Mononuclear cell (primary cell): Measurements from ENCODE around the gene TIGD7. TPM values are rescaled to one million over a fixed set of nuclear protein-coding genes. Genes with fewer than 3 reads are reported as not detected.

Experiments used
- H3K27me3 ChIP-seq: 2 replicates; pipeline ENCODE4 v1.6.0; 2011; ENCODE audit warnings: low read length, control low read depth; ENCODE audit not compliant: insufficient read depth
- H3K4me1 ChIP-seq: 2 replicates; pipeline ENCODE4 v1.5.1; 2011; ENCODE audit warnings: mild to moderate bottlenecking, low read length, control low read depth; ENCODE audit not compliant: insufficient read depth
- H3K4me3 ChIP-seq: 2 replicates; pipeline ENCODE4 v1.5.1; 2011; ENCODE audit warnings: mild to moderate bottlenecking, low read length, moderate library complexity
- H3K9me3 ChIP-seq: 2 replicates; pipeline ENCODE4 v1.5.1; 2011; ENCODE audit warnings: low read depth, mild to moderate bottlenecking, control low read depth, low read length
- total RNA-seq: library from RNA; depleted of rRNA; stranded (reverse); fragments of >200 nt; gene quantifications from one replicate; pipeline ENCODE4 v1.2.3, GENCODE V29; 2012

TIGD7 gene
- total RNA-seq = 3.7 TPM

GRCh38 chr16:3305109-3306068 is at the start of gene TIGD7, which contains the start of gene ZNF75A:
Gene TIGD7 (minus strand): TSS chr16:3305430. CDS start chr16:3300614, 4,816 bp downstream.
Gene ZNF75A (plus strand): TSS chr16:3305497. CDS start chr16:3308429, 2,932 bp downstream.
- Histone ChIP-seq H3K27me3 (no peaks in the 10 kb centered on the region), H3K4me1 (peaks cover 13% of the 10 kb centered on the region), H3K4me3 (peak within 1 kb of the TSS; percentile 76), H3K9me3 (peaks cover 35% of the 10 kb centered on the region)

GRCh38 chr16:3349175-3349574 is 43.9 kb upstream of the TIGD7 start:
- no peaks in the 10 kb centered on the region for H3K27me3 ChIP-seq
- no peak overlapping the region for H3K4me3 ChIP-seq

GRCh38 chr16:3348547-3349167 is 43.4 kb upstream of the TIGD7 start:
- Histone ChIP-seq H3K27me3 (no peaks in the 10 kb centered on the region), H3K4me1 (no peaks in the 10 kb centered on the region), H3K4me3 (no peak overlapping the region), H3K9me3 (no peaks in the 10 kb centered on the region)

More at GRCh38 chr16:3349175-3349574, 43.9 kb upstream of the TIGD7 start:
- H3K9me3 ChIP-seq = no peaks in the 10 kb centered on the region
- H3K4me1 ChIP-seq = no peaks in the 10 kb centered on the region

GRCh38 chr16:3347586-3347985 is 42.4 kb upstream of the TIGD7 start:
- no peaks in the 10 kb centered on the region for H3K27me3 ChIP-seq
- no peak overlapping the region for H3K4me3 ChIP-seq
- H3K4me1 ChIP-seq = no peaks in the 10 kb centered on the region
- H3K9me3 ChIP-seq = no peaks in the 10 kb centered on the region

GRCh38 chr16:3346041-3346440 is 40.8 kb upstream of the TIGD7 start:
- no peak overlapping the region for H3K4me3 ChIP-seq
- H3K27me3 ChIP-seq = no peaks in the 10 kb centered on the region
- no peaks in the 10 kb centered on the region for H3K4me1 ChIP-seq
- H3K9me3 ChIP-seq = no peaks in the 10 kb centered on the region

- H3K27me3 ChIP-seq = no peaks in the 10 kb centered on the region
- H3K4me1 ChIP-seq = no peaks in the 10 kb centered on the region
- no peak overlapping the region for H3K4me3 ChIP-seq
- H3K9me3 ChIP-seq = no peaks in the 10 kb centered on the region
Observed at GRCh38 chr16:3328643-3329042, 23.4 kb upstream of the TIGD7 start.

- no peaks in the 10 kb centered on the region for H3K4me1 ChIP-seq
- H3K9me3 ChIP-seq = peaks cover 5% of the 10 kb centered on the region
- no peak overlapping the region for H3K4me3 ChIP-seq
- no peaks in the 10 kb centered on the region for H3K27me3 ChIP-seq
Observed at GRCh38 chr16:3328104-3328503, 22.9 kb upstream of the TIGD7 start.

- Histone ChIP-seq H3K9me3 (peaks cover 11% of the 10 kb centered on the region), H3K27me3 (no peaks in the 10 kb centered on the region), H3K4me1 (no peaks in the 10 kb centered on the region), H3K4me3 (no peak overlapping the region)
Observed at GRCh38 chr16:3327514-3327913, 22.3 kb upstream of the TIGD7 start.

- H3K4me3 ChIP-seq = no peak overlapping the region
- no peaks in the 10 kb centered on the region for H3K27me3 ChIP-seq
- H3K4me1 ChIP-seq = no peaks in the 10 kb centered on the region
- peaks cover 60% of the 10 kb centered on the region for H3K9me3 ChIP-seq
Observed at GRCh38 chr16:3321816-3322215, 16.6 kb upstream of the TIGD7 start.

GRCh38 chr16:3317315-3317999 is 12.2 kb upstream of the TIGD7 start:
- Histone ChIP-seq H3K4me3 (no peak overlapping the region), H3K9me3 (peaks cover 88% of the 10 kb centered on the region), H3K27me3 (no peaks in the 10 kb centered on the region), H3K4me1 (no peaks in the 10 kb centered on the region)

- Histone ChIP-seq H3K9me3 (peaks cover 68% of the 10 kb centered on the region), H3K4me3 (no peak overlapping the region), H3K27me3 (no peaks in the 10 kb centered on the region), H3K4me1 (no peaks in the 10 kb centered on the region)
Observed at GRCh38 chr16:3311496-3311895, 6.3 kb upstream of the TIGD7 start.

- Histone ChIP-seq H3K9me3 (peaks cover 28% of the 10 kb centered on the region), H3K27me3 (no peaks in the 10 kb centered on the region), H3K4me3 (peak overlapping the region; percentile 76), H3K4me1 (peaks cover 13% of the 10 kb centered on the region)
Observed at GRCh38 chr16:3306078-3306477, 848 bp upstream of the TIGD7 start.

GRCh38 chr16:3304370-3304769 is 860 bp downstream of the TIGD7 start:
- Histone ChIP-seq H3K9me3 (peaks cover 43% of the 10 kb centered on the region), H3K4me1 (peaks cover 13% of the 10 kb centered on the region), H3K4me3 (no peak overlapping the region), H3K27me3 (no peaks in the 10 kb centered on the region)

GRCh38 chr16:3295783-3296182 is 9.4 kb downstream of the TIGD7 start:
- H3K4me1 ChIP-seq = no peaks in the 10 kb centered on the region

GRCh38 chr16:3295209-3295608 is 10.0 kb downstream of the TIGD7 start:
- no peak overlapping the region for H3K4me3 ChIP-seq
- H3K9me3 ChIP-seq = peaks cover 62% of the 10 kb centered on the region
- H3K27me3 ChIP-seq = no peaks in the 10 kb centered on the region
- H3K4me1 ChIP-seq = no peaks in the 10 kb centered on the region

More at GRCh38 chr16:3295783-3296182, 9.4 kb downstream of the TIGD7 start:
- peaks cover 59% of the 10 kb centered on the region for H3K9me3 ChIP-seq
- no peak overlapping the region for H3K4me3 ChIP-seq
- H3K27me3 ChIP-seq = no peaks in the 10 kb centered on the region
